H1 (cell line): ENCODE results near the gene PKP1. TPM values are rescaled to one million over a fixed set of nuclear protein-coding genes. Genes with fewer than 3 reads are reported as not detected.
A peak's percentile ranks its signal among the peaks of the same experiment; 100 is the strongest.

Source experiments
- CBX8 ChIP-seq: fragments of 300-800, 300-1000 bp; sonication (generic); IDR thresholded peaks from 2 replicates; pipeline ENCODE4 v1.7.1; 2016; ENCODE audit warnings: low read depth, low read length, borderline replicate concordance
- EP300 ChIP-seq, 2 experiments: IDR thresholded peaks; 1 replicate in 1 of 2; 2 replicates in 1 of 2; pipeline ENCODE4 v1.6.1; 2011 to 2012; ENCODE audit warnings: low read depth in 2 of 2, low read length in 2 of 2, mild to moderate bottlenecking in 2 of 2, borderline replicate concordance in 1 of 2, inconsistent platforms in 1 of 2, moderate library complexity in 1 of 2
- HDAC2 ChIP-seq, 2 experiments: fragments of 300-600 bp in 1 of 2; sonication (generic) in 1 of 2; IDR thresholded peaks; 2 replicates each; pipeline ENCODE4 v1.6.1; 2011 to 2012; ENCODE audit warnings: low read depth in 2 of 2, low read length in 2 of 2, mild to moderate bottlenecking in 2 of 2, moderate library complexity in 2 of 2, borderline replicate concordance in 1 of 2, inconsistent platforms in 1 of 2
- POLR2AphosphoS5 ChIP-seq: IDR thresholded peaks from 2 replicates; pipeline ENCODE4 v1.6.1; 2011; ENCODE audit warnings: low read depth, low read length
- SP4 ChIP-seq: IDR thresholded peaks from 2 replicates; pipeline ENCODE4 v1.6.1; 2012; ENCODE audit warnings: low read length, inconsistent platforms
- TAF7 ChIP-seq: optimal IDR thresholded peaks from 2 replicates; pipeline ENCODE3; 2011; ENCODE audit warnings: low read depth, mild to moderate bottlenecking, inconsistent platforms, low read length, moderate library complexity, borderline replicate concordance
- TEAD4 ChIP-seq: IDR thresholded peaks from 2 replicates; pipeline ENCODE4 v1.6.1; 2012; ENCODE audit warnings: low read depth, low read length, inconsistent platforms, mixed read lengths
- polyA plus RNA-seq, 7 experiments: library from polyadenylated mRNA; depleted of rRNA in 3 of 7; stranded (reverse) in 5 of 7; unstranded in 2 of 7; fragments of >200 nt in 5 of 7; fragments of 200-250 nt in 2 of 7; gene quantifications; 1 replicate in 5 of 7; 2 replicates in 1 of 7; 4 replicates in 1 of 7; pipeline versions ENCODE4 v1.2.1 to v1.2.3, GENCODE V29; 2011 to 2013; ENCODE audit warnings: missing spikeins in 2 of 7, mixed read lengths in 2 of 7
- total RNA-seq: library from RNA; stranded (reverse); fragmentation: NEBNext Ultra II Directional; extraction: Animal tissue kit (Norgen Biotek cat#: 25700); gene quantifications from 2 replicates; pipeline ENCODE4 v1.2.1, GENCODE V29; 2021
- TF ChIP-seq, protein P1 (sequence below): fragments of 300-600 bp; sonication (generic); IDR thresholded peaks from 2 replicates; pipeline ENCODE4 v1.7.1; 2012; ENCODE audit warnings: low read length, moderate library complexity, mild to moderate bottlenecking, inconsistent platforms; ENCODE audit not compliant: insufficient replicate concordance

PKP1 gene
- total and polyA plus RNA-seq, 2 of the 8 experiments (the other 6 are each of a cell fraction or from before 2014, with no cell fraction given), result 0.21 to 0.95 TPM

DNA sequence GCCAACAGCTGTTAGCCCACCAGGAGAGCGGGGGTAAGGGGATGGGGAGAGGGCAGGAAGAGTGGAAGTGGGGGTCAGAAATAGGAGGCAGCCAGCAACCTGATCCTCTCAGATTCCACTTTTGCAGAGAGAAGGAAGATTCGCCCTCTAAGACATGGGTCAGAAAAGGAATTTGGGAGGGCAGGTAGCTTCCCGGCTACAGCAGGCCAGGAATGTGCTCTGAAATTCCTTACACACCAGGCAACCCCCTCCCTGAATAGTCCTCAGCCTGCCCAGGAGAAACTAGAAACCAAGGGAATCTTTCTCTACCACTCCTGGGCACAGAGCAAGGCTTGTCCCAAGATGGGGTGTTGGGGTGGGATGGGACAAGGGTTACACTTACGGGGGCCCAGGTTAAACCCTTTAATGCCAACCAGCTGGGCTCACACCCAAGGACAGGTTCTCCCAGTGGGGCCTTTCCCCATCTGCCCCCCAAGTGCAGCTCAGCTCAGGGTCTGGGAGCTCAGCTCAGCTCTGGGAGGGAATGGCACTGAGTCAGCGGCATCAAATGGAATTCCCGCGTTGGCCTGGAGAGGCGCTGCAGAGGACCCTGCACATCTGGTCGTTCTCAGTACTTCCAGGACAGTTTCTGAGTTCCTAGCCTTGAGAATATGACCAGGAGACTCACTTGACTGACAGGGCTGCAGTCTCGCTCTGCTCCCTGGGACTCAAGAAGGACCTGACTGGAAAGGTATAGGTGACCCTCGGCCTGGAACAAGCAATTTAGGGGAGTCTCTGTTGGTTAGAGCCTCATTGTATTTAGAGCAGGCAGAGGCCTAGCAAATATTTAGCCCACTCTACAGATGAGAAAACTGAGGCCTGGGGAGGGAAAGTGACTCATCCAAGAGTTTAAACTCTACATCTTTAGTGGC, 93.4 kb downstream of the PKP1 start (continued):
- TF ChIP-seq, protein P1, sequence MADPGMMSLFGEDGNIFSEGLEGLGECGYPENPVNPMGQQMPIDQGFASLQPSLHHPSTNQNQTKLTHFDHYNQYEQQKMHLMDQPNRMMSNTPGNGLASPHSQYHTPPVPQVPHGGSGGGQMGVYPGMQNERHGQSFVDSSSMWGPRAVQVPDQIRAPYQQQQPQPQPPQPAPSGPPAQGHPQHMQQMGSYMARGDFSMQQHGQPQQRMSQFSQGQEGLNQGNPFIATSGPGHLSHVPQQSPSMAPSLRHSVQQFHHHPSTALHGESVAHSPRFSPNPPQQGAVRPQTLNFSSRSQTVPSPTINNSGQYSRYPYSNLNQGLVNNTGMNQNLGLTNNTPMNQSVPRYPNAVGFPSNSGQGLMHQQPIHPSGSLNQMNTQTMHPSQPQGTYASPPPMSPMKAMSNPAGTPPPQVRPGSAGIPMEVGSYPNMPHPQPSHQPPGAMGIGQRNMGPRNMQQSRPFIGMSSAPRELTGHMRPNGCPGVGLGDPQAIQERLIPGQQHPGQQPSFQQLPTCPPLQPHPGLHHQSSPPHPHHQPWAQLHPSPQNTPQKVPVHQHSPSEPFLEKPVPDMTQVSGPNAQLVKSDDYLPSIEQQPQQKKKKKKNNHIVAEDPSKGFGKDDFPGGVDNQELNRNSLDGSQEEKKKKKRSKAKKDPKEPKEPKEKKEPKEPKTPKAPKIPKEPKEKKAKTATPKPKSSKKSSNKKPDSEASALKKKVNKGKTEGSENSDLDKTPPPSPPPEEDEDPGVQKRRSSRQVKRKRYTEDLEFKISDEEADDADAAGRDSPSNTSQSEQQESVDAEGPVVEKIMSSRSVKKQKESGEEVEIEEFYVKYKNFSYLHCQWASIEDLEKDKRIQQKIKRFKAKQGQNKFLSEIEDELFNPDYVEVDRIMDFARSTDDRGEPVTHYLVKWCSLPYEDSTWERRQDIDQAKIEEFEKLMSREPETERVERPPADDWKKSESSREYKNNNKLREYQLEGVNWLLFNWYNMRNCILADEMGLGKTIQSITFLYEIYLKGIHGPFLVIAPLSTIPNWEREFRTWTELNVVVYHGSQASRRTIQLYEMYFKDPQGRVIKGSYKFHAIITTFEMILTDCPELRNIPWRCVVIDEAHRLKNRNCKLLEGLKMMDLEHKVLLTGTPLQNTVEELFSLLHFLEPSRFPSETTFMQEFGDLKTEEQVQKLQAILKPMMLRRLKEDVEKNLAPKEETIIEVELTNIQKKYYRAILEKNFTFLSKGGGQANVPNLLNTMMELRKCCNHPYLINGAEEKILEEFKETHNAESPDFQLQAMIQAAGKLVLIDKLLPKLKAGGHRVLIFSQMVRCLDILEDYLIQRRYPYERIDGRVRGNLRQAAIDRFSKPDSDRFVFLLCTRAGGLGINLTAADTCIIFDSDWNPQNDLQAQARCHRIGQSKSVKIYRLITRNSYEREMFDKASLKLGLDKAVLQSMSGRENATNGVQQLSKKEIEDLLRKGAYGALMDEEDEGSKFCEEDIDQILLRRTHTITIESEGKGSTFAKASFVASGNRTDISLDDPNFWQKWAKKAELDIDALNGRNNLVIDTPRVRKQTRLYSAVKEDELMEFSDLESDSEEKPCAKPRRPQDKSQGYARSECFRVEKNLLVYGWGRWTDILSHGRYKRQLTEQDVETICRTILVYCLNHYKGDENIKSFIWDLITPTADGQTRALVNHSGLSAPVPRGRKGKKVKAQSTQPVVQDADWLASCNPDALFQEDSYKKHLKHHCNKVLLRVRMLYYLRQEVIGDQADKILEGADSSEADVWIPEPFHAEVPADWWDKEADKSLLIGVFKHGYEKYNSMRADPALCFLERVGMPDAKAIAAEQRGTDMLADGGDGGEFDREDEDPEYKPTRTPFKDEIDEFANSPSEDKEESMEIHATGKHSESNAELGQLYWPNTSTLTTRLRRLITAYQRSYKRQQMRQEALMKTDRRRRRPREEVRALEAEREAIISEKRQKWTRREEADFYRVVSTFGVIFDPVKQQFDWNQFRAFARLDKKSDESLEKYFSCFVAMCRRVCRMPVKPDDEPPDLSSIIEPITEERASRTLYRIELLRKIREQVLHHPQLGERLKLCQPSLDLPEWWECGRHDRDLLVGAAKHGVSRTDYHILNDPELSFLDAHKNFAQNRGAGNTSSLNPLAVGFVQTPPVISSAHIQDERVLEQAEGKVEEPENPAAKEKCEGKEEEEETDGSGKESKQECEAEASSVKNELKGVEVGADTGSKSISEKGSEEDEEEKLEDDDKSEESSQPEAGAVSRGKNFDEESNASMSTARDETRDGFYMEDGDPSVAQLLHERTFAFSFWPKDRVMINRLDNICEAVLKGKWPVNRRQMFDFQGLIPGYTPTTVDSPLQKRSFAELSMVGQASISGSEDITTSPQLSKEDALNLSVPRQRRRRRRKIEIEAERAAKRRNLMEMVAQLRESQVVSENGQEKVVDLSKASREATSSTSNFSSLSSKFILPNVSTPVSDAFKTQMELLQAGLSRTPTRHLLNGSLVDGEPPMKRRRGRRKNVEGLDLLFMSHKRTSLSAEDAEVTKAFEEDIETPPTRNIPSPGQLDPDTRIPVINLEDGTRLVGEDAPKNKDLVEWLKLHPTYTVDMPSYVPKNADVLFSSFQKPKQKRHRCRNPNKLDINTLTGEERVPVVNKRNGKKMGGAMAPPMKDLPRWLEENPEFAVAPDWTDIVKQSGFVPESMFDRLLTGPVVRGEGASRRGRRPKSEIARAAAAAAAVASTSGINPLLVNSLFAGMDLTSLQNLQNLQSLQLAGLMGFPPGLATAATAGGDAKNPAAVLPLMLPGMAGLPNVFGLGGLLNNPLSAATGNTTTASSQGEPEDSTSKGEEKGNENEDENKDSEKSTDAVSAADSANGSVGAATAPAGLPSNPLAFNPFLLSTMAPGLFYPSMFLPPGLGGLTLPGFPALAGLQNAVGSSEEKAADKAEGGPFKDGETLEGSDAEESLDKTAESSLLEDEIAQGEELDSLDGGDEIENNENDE, result no peak
- TF ChIP-seq POLR2AphosphoS5 (peak; percentile 49; the same call in 1 of the 2 replicates), TEAD4 (peak; percentile 100), TAF7 (peak; percentile 37), EP300 (IDR thresholded peaks at IDR 0.05; ENCODE audit: borderline replicate concordance in 1 of 2, low read depth in 2 of 2, low read length in 2 of 2) (peak in 1 of 2 experiments; percentile 76; a peak in 1 of 3 replicates), SP4 (0 out of 2 replicates have a peak, but pooled peaks have one; percentile 63), HDAC2 (IDR thresholded peaks at IDR 0.05; ENCODE audit: borderline replicate concordance in 1 of 2, low read depth in 2 of 2, low read length in 2 of 2) (peak in 1 of 2 experiments; percentile 95; a peak in 1 of 4 replicates), CBX8 (no peak)
